HG03457 (cell line): ENCODE data around the gene OR9G4.
A peak's percentile ranks its signal among the peaks of the same experiment; 100 is the strongest.

Source experiments
- ATAC-seq: cut with Tn5 transposase; IDR thresholded peaks from one replicate; pipeline ENCODE4 v1.9.1; 2021; ENCODE audit warnings: moderate number of reproducible peaks; ENCODE audit not compliant: unreplicated experiment

The OR9G4 gene

DNA sequence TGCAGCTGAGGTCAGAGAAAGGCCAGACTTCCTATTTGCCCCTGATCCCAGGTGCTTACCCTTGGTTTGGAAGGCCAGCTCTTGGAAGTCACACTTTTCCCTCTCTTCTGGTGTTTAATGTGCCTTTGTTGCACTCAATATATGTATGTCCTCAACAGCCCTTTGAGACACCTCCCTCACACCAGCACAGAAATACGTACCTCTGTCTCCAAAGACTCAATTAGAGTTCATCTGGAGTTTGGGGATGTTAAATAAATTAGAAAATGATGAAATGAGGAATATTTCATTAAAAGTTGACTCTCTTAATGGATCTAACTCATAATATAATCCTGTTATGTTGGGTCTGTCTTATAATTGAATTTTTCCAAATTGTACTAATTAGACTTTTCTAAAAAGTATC is at the start of gene OR9G4:
OR9G4 (minus strand) TSS at position 101 of the 400 bp plus-strand sequence. CDS start 4,931 bp downstream, outside the sequence.
- no peak for ATAC-seq

DNA sequence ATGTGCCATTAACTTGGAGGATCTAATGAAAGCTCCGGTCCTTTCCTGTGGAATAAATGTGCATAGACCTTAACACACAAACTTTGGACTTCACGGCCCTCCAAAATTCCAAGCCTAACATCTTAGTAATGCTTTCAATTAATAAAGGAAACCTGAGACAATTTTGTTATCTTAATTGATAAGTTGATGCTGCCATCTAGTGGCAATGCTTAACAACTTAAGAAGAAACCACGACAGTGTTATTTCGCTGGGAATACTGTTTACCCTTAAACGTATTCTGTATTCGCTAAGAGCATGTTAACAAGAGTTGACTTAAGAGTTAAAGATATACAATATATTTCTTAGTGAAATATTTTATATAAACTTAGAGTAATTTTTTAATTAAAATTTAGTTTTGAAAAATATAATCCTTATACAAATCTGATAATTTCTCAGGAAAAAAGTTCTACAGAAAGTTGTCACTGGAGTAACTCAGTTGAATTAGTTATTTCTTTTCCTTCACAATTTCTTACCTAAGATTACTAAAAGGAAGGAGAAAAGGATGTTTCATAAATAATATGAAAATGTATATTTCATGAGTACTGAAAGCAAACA is 35.0 kb upstream of the OR9G4 start:
- ATAC-seq: no peak

DNA sequence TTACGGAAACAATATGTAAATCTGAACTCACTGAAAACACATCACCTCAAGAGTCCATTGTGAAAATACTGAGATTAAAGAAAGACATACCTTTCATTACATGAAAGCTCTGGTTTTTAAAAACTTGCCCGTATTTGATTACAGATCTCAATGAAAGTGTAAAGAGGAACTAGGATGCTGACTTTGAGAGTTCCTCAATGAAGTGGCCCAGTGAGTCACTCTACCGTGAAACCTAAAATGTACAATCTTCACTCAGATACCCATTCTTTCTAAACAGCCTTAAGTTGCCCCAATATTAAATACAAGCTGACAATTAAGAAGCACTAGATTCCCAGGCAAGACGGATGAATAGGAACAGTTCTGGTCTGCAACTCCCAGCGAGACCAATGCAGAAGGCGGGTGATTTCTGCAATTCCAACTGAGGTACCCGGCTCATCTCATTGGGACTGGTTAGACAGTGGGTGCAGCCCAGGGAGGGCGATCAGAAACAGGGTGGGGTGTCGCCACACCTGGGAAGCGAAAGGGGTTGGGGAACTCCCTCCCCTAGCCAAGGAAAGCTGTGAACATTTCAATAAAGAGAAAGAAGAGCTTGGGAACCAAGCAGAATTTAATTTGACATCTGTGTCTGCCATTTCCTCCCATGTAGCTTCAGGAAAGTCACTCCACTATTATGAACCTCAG is 33.8 kb upstream of the OR9G4 start:
- peak; percentile 71 for ATAC-seq

DNA sequence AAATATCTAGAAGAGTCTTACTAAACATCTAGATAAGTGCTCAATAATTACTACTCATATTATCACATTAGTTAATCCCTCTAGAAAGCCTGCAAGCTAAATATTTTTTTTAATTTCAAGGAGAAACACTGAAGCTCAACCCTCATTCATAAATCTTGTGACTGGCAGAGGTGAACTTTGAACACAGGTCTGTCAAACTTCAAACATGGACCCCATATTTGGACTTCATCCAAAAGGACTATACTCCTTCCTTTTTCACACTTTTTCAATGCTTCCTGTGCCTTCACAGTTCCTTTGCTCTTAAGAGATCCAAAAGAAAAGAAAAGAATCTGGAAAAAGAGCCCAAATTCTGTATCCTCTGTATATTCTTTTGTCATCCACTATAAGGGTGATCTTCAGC is 28.3 kb upstream of the OR9G4 start:
- no peak for ATAC-seq

DNA sequence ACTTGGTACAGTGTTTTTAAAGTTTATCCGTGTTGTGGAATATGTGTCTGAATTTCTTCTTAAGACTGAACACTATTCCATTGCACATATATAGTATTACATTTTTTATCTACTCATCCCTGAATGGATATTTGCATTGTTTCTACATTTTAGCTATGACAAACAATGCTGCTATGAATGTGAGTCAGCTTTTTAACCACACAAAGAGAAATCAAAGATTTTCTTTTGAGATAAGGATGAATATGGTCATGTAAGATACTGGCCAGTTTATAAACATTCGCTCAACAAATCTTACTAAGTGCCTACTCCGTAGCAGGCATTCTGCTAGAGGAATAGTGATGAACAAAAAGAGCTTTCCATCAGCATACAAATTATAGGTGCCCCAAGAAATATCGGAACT is 16.5 kb upstream of the OR9G4 start:
- no peak for ATAC-seq

DNA sequence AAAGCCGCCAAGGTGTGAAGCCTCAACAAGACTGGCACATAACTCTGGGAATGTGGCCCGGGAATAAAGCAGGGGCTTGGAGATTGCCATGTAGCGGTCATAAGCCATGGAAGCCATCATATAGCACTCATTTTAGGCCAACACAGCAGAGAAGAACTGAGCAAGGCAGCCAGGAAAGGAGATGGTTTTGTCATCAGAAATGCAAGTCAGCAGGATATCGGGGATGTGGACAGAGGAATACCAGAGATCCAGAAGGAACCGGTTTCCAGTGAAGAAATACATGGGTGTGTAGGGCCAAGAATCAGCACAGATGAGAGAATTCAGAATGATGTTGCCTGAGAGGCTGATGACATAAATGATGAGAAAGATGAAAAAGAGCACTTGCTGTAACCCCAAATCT is 3.0 kb upstream of the OR9G4 start:
- no peak for ATAC-seq

DNA sequence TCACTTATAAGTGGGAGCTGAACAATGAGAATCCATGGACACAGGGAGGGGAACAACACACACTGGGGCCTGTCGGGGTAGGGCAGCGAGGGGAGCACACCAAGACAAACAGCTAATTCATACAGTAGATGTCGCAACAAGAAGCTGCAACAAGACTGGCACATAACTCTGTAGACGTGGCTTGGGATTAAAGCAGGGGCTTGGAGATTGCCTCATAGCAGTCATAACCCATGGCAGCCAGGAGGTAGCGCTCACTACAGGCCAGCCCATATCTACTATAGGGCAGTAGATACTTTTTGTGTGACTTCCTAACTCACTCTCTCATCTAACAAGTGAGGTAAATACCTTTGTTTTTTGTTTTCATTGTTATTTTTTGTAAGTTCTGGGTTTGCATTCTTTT is 1.7 kb upstream of the OR9G4 start:
- ATAC-seq: no peak

DNA sequence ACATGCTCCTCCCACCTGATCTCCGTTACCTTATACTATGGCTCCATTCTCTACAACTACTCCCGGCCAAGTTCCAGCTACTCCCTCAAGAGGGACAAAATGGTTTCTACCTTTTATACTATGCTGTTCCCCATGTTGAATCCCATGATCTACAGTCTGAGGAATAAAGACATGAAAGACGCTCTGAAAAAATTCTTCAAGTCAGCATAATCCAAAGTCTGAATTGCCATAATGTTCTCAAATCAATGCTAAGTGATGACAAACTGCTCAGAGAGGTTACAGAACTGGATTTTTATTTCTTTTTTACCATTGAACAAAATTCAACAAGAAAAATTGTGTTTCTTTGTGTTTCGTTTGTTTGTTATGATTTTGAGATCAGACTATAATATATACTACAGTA is 7.6 kb downstream of the OR9G4 start:
- no peak for ATAC-seq

DNA sequence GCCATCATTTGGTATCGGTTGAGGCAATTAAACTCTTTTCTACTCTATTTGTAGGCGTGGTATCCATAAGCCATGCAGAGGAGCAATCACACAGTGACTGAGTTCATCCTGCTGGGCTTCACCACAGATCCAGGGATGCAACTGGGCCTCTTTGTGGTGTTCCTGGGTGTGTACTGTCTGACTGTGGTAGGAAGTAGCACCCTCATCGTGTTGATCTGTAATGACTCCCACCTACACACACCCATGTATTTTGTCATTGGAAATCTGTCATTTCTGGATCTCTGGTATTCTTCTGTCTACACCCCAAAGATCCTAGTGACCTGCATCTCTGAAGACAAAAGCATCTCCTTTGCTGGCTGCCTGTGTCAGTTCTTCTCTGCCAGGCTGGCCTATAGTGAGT is 8.4 kb downstream of the OR9G4 start:
- ATAC-seq: no peak

DNA sequence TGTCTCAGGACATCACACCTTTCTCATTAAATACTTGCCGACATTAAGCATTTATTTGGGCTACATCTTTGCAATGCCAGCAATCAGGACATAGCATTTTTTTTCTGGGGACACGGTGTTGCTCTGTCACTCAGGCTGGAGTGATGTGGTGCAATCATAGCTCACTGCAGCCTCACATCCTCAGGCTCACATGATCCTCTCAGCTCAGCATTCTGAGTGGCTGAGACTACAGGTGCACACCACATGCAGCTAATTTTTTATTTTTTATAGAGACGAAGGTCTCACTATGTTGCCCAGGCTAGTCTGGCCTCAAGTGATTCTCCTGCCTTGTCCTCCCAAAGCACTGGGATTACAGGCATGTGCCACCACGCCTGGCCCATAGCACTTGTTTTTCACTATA is 28.0 kb downstream of the OR9G4 start:
- ATAC-seq: no peak

DNA sequence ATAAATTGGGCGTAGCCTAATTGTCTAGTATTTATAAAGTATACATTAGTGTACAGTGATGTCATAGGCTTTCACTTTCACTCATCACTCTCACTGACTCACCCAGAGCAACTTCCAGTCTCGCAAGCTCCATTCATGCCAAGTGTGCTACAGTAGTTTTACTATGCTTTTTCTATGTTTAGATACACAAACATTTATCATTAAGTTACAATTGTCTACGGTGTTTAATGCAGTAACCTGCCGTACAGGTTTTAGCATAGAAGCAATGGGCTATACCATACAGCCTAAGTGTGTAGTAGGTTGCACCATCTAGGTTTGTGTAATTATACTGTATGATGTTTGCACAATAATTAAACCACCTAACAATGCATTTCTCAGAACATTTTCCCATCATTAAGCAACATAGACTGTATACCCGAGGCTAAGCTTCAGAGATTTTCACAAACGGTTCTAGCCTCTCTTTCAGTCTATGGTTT is 32.1 kb downstream of the OR9G4 start:
- ATAC-seq: no peak

DNA sequence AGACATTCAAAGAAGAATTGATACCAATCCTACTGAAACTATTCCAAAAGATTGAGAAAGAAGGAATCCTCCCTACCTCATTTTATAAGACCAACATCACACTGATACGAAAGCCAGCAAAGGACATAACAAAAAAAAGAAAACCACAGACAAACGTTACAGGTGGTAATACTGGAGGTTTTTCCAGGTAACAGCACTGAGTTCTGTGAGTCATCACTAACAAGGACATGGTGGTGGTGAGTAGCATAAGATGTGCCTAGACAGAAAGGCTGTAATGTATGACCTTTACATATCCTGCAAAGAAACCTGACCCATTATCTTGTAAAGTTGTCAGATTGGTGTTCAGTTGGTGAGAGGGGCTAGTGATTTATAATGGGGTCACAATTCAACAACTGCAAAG is 34.3 kb downstream of the OR9G4 start:
- ATAC-seq: no peak

DNA sequence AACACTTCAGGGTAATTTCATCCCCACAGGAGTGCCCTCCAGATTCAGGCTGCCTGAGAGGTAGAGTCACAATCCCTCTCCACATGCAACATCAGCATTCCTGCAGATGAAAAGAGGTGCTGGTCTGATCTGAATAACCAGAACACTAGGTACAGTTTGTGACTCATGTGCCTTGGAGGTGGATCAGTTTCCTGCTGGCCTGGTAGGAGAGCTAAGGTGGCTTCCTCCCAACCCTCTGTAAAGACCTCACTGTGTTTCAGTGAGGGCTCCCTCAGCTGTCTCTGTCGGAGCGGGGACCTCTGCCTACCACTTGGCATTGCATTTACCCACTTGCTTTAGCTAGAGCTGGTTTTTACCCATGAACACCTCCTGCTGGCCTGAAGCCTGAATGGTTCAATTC is 42.0 kb downstream of the OR9G4 start:
- no peak for ATAC-seq

DNA sequence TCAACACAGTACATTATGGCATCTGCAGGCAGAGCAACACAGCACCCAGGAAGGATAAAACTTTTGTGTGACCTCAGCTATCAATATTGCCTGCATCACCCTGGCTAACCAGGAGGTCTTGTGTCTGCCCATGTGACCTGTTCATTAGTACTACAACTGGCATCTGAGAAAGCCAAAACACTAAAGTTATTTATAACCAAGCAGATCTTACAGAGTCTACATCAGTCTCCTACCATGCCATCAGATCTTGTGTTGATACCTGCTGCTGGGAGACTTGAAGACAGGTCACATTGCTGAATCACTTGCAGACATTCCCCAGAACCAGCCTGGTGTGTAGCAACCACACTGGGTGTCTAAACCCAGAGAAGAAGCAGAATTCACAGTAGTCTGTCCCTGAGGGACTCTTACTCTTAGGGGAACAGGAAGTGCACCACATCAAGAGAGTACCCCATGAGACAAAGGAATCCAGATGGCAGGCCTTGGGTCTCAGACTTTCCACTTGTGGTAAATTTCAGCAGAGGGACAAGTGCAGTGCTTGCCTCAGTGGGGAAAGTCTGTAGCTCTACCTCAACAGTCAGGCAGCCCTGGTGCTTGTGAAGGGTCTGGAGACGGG is 42.6 kb downstream of the OR9G4 start:
- no peak for ATAC-seq

DNA sequence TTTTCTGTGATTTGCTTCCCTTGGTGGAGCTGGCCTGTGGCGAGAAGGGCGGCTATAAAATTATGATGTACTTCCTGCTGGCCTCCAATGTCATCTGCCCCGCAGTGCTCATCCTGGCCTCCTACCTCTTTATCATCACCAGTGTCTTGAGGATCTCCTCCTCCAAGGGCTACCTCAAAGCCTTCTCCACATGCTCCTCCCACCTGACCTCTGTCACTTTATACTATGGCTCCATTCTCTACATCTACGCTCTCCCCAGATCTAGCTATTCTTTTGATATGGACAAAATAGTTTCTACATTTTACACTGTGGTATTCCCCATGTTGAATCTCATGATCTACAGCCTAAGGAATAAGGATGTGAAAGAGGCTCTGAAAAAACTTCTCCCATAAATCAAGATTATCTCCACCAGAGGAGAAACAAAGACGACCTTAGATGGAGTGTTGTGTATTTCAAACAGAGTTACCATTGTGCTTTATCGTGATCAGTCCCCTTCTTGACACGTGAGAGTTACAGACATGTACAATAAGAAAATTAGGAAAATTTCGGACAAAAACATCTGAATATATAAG is 47.5 kb downstream of the OR9G4 start:
- ATAC-seq: no peak

DNA sequence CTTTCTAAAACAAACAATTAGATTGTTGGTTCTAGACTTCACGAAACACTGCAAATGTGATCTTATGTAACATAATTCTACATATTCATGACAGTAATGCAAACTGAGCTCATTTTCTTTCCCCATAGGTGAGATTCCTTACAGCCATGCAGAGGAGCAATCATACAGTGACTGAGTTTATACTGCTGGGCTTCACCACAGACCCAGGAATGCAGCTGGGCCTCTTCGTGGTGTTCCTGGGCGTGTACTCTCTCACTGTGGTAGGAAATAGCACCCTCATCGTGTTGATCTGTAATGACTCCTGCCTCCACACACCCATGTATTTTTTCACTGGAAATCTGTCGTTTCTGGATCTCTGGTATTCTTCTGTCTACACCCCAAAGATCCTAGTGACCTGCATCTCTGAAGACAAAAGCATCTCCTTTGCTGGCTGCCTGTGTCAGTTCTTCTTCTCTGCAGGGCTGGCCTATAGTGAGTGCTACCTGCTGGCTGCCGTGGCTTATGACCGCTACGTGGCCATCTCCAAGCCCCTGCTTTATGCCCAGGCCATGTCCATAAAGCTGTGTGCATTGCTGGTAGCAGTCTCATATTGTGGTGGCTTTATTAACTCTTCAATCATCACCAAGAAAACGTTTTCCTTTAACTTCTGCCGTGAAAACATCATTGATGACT is 48.1 kb downstream of the OR9G4 start:
- no peak for ATAC-seq

DNA sequence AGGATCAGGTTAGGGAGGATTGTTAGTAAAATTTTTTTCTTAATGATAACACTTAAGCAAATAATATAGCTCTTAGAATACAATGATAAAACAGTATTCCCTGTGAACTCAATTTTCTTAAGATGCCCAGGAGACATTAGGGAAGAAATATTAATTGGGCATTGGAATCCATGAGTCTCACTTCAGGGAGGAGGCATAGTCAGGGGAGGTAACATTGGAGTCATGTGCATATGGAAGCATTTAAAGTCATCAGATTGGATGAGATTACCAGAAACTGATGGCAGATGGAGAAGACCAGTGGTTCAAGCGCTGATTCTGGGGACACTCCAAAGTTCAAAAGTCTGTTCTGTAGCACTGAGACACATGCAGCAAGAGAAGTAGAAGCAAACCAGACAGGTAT is 49.7 kb downstream of the OR9G4 start, which contains the start of gene OR9G1:
OR9G1 (plus strand) TSS at position 301 of the 400 bp plus-strand sequence. CDS start 1,293 bp downstream, outside the sequence.
- no peak for ATAC-seq

DNA sequence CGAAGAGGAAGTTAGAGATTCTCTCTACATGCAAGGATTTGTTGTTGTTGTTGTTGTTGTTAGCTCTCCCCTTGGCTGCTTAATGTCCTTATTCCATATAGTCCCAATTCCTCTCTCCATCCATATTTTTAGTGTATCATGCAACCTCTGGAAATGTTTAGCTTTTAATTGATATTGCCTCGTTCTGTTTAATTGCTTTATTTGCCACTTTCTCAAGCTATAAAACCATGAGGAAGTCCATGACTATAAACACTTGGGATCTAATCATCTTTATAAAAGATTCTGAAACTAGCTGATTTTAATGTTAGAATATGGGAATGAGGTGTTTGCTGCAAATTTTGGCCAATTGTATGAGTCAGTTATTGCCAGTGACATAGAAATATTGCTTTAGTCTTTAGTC is 55.1 kb downstream of the OR9G4 start:
- ATAC-seq: no peak
